Gastrocnemius medialis (tissue), 4 donors: ENCODE results near the gene CSTF3. TPM values are rescaled to one million over a fixed set of nuclear protein-coding genes. Genes with fewer than 3 reads are reported as not detected.

ENCODE experiments used
- ATAC-seq, 2 donors: fragments of 150-250 bp; one replicate each; pipeline ENCODE4 v1.9.1; 2016
- DNase-seq, 2 donors: peaks; one replicate each; pipeline ENCODE4 v3.0.0-alpha.2; 2019
- H3K27ac ChIP-seq, 4 donors: fragments of 200-600 bp; sonication (generic); 1 replicate in 1 of 4; 2 replicates in 3 of 4; pipeline ENCODE4 v1.5.1; 2016 to 2018; ENCODE audit warnings: mild to moderate bottlenecking in 2 of 4, moderate library complexity in 1 of 4
- H3K27me3 ChIP-seq, 3 donors: fragments of 200-600 bp; sonication (generic) in 2 of 3; 1 replicate in 1 of 3; 2 replicates in 2 of 3; pipeline versions ENCODE4 v1.5.1 to v1.6.0; 2016 to 2019; ENCODE audit warnings: mild to moderate bottlenecking in 1 of 3, moderate library complexity in 1 of 3
- H3K36me3 ChIP-seq, 2 donors: fragments of 200-600 bp; sonication (generic) in 1 of 2; one replicate each; pipeline ENCODE4 v1.5.1; 2017 to 2018
- H3K4me1 ChIP-seq, 2 donors: fragments of 200-600 bp; sonication (generic) in 1 of 2; one replicate each; pipeline ENCODE4 v1.5.1; 2016 to 2017; ENCODE audit warnings: mild to moderate bottlenecking in 2 of 2
- H3K4me3 ChIP-seq, 4 donors: fragments of 200-600 bp; sonication (generic) in 3 of 4; 1 replicate in 1 of 4; 2 replicates in 3 of 4; pipeline ENCODE4 v1.5.1; 2016 to 2019; ENCODE audit warnings: mild to moderate bottlenecking in 2 of 4
- H3K9me3 ChIP-seq, 3 donors: fragments of 200-600 bp; sonication (generic) in 2 of 3; 1 replicate in 1 of 3; 2 replicates in 2 of 3; pipeline ENCODE4 v1.5.1; 2016 to 2019
- CTCF ChIP-seq, 5 experiments: fragments of 450-650 bp in 3 of 5; fragments of 200-600 bp in 2 of 5; sonication (generic) in 2 of 5; IDR thresholded peaks in 4 of 5; conservative IDR thresholded peaks in 1 of 5; 1 replicate in 4 of 5; 2 replicates in 1 of 5; pipeline ENCODE4 v1.5.1; 2016 to 2019; ENCODE audit warnings: antibody characterized with exemption in 5 of 5, mild to moderate bottlenecking in 3 of 5, moderate library complexity in 3 of 5
- POLR2A ChIP-seq, 2 donors: fragments of 450-650 bp; IDR thresholded peaks; one replicate each; pipeline ENCODE4 v1.6.1; 2017; ENCODE audit warnings: antibody characterized with exemption in 2 of 2, mild to moderate bottlenecking in 2 of 2, moderate library complexity in 2 of 2
- in situ Hi-C, 4 donors: fragments of 200-750 bp; cut with MboI; loops; one replicate each; pipeline versions ENCODE4 v1.15.0 to v1.8.0; 2017; ENCODE audit warnings: low sequenced_read_pairs in 4 of 4
- intact Hi-C: fragments of 100-400 bp; cut with DNase I; formaldehyde crosslinking; loops from one replicate; pipeline ENCODE4 v1.15.1; 2023; ENCODE audit warnings: low total_unique reads
- total RNA-seq, 4 donors: library from RNA; depleted of rRNA; stranded (reverse); fragments of >200 nt; gene quantifications; one replicate each; pipeline versions ENCODE4 v1.1.0 to v1.2.3, GENCODE V29; 2016

Gene CSTF3
- total RNA-seq, 4 donors from 2014 or later = 3.3 to 9.5 (median 6.1) TPM

GRCh38 chr11:33063326-33063881, 97.9 kb downstream of the CSTF3 start:
- in situ Hi-C loops (loop anchor here (5.0 to 10.0 kb wide), 2 partner anchors 106 to 109 kb away; no protein-coding TSS in a partner anchor), intact Hi-C loops (no loop called here)

GRCh38 chr11:33062137-33062536, 99.1 kb downstream of the CSTF3 start:
- Histone ChIP-seq H3K27me3 (no peaks in the 10 kb centered on the region), H3K27ac (no peak overlapping the region), H3K4me3 (no peak overlapping the region), H3K4me1 (peaks cover 0 to 6% of the 10 kb centered on the region in 2 donors), H3K9me3 (no peaks in the 10 kb centered on the region), H3K36me3 (peaks cover 0 to 52% of the 10 kb centered on the region in 2 donors)
- in situ Hi-C loops = loop anchor here (5.0 to 10.0 kb wide), 2 partner anchors 105 to 107 kb away; no protein-coding TSS in a partner anchor
- ATAC-seq = no peak
- TF ChIP-seq POLR2A (IDR thresholded peaks at IDR 0.05) = no peak
- TF ChIP-seq CTCF (IDR thresholded peaks at IDR 0.05 in 4 of 5, conservative IDR thresholded peaks at IDR 0.05 in 1 of 5) = no peak
- DNase-seq = no peak
- intact Hi-C loops = no loop called here

More at GRCh38 chr11:33063326-33063881, 97.9 kb downstream of the CSTF3 start:
- Histone ChIP-seq H3K27me3 (no peaks in the 10 kb centered on the region), H3K4me1 (peaks cover 0 to 6% of the 10 kb centered on the region in 2 donors), H3K4me3 (no peak overlapping the region), H3K27ac (no peak overlapping the region), H3K9me3 (no peaks in the 10 kb centered on the region), H3K36me3 (peaks cover 0 to 53% of the 10 kb centered on the region in 2 donors)
- TF ChIP-seq CTCF (IDR thresholded peaks at IDR 0.05 in 4 of 5, conservative IDR thresholded peaks at IDR 0.05 in 1 of 5) (no peak), POLR2A (IDR thresholded peaks at IDR 0.05) (no peak)
- DNase-seq (no peak), ATAC-seq (no peak)

GRCh38 chr11:33060271-33060670, 101.0 kb downstream of the CSTF3 start:
- DNase-seq (no peak), ATAC-seq (no peak)
- intact Hi-C loops = no loop called here
- Histone ChIP-seq H3K4me1 (peaks cover 0 to 6% of the 10 kb centered on the region in 2 donors), H3K27me3 (no peaks in the 10 kb centered on the region), H3K9me3 (no peaks in the 10 kb centered on the region), H3K4me3 (no peak overlapping the region), H3K27ac (no peak overlapping the region), H3K36me3 (peaks cover 0 to 39% of the 10 kb centered on the region in 2 donors)
- in situ Hi-C loops = loop anchor here (5.0 to 10.0 kb wide), 2 partner anchors 103 to 105 kb away; no protein-coding TSS in a partner anchor
- no peak for TF ChIP-seq POLR2A (IDR thresholded peaks at IDR 0.05)
- no peak for TF ChIP-seq CTCF (IDR thresholded peaks at IDR 0.05 in 4 of 5, conservative IDR thresholded peaks at IDR 0.05 in 1 of 5)

- Histone ChIP-seq H3K27ac (no peak overlapping the region), H3K9me3 (no peaks in the 10 kb centered on the region), H3K4me3 (no peak overlapping the region), H3K4me1 (peaks cover 0 to 6% of the 10 kb centered on the region in 2 donors), H3K27me3 (no peaks in the 10 kb centered on the region), H3K36me3 (peaks cover 0 to 39% of the 10 kb centered on the region in 2 donors)
- ATAC-seq = no peak
- intact Hi-C loops = loop anchor here (10.0 kb wide), 1 partner anchor 1915 kb away; no protein-coding TSS in a partner anchor
- DNase-seq = no peak
- TF ChIP-seq POLR2A (IDR thresholded peaks at IDR 0.05) (no peak), CTCF (IDR thresholded peaks at IDR 0.05 in 4 of 5, conservative IDR thresholded peaks at IDR 0.05 in 1 of 5) (no peak)
- in situ Hi-C loops = loop anchor here (5.0 to 10.0 kb wide), 2 partner anchors 102 to 105 kb away; no protein-coding TSS in a partner anchor
Measured at GRCh38 chr11:33059331-33060007, 101.8 kb downstream of the CSTF3 start.
